Measurements from ENCODE around the gene COQ6.
"Not testable (repeated sequence)": the region's sequence is repeated elsewhere in the genome, so short reads cannot be mapped to it uniquely, and the experiment has no call there.

COQ6 gene

GRCh38 chr14:73976125-73976524 is 26.0 kb downstream of the COQ6 start:
- Histone ChIP-seq H3K4me1 (ENCODE audit: control insufficient read depth, insufficient read depth, low read length) (no peaks in the 10 kb centered on the region), H3K27me3 (ENCODE audit: control insufficient read depth, insufficient read depth, low read length, poor library complexity, severe bottlenecking) (no peaks in the 10 kb centered on the region), H3K27ac (ENCODE audit: insufficient read depth, low read depth, low read length, poor library complexity, severe bottlenecking) (no peak overlapping the region), H3K4me3 (ENCODE audit: insufficient read depth, low read depth, low read length) (no peak overlapping the region), H3K9me3 (ENCODE audit: control insufficient read depth, low read length) (no peaks in the 10 kb centered on the region), H3K36me3 (ENCODE audit: control insufficient read depth, insufficient read depth, low read length) (no peaks in the 10 kb centered on the region)
- WGBS, 2 experiments, result 93 to 97% methylated on average over 6 of the region's 6 CpGs

DNA sequence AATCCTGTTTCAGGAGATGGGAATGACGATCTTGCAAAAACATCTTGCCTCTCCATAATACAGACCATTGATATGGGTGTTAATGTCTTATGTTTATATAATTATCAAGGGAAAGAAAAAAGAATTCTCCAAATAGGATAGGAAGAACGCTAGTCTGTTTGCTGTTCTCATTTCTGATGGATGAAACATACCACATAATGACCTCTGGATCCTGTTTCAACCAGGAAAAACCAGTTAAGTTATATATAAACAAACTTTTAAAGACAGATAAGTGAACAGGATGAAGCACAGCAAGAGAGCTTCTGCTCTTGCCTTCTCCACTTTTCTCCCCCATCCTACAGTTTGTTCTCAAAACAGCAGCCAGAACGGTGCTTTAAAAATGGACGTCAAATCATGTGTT is 27.8 kb downstream of the COQ6 start:
- no peaks in the 10 kb centered on the region for H3K9me3 ChIP-seq (ENCODE audit: control insufficient read depth, low read length)
- H3K4me3 ChIP-seq (ENCODE audit: insufficient read depth, low read depth, low read length), result no peak overlapping the region
- no peak overlapping the region for H3K27ac ChIP-seq (ENCODE audit: insufficient read depth, low read depth, low read length, poor library complexity, severe bottlenecking)
- H3K4me1 ChIP-seq (ENCODE audit: control insufficient read depth, insufficient read depth, low read length), result no peaks in the 10 kb centered on the region
- H3K36me3 ChIP-seq (ENCODE audit: control insufficient read depth, insufficient read depth, low read length), result no peaks in the 10 kb centered on the region
- 92 to 94% methylated on average over 2 to 4 of the region's 4 CpGs for WGBS, 2 experiments
- H3K27me3 ChIP-seq (ENCODE audit: control insufficient read depth, insufficient read depth, low read length, poor library complexity, severe bottlenecking), result no peaks in the 10 kb centered on the region

DNA sequence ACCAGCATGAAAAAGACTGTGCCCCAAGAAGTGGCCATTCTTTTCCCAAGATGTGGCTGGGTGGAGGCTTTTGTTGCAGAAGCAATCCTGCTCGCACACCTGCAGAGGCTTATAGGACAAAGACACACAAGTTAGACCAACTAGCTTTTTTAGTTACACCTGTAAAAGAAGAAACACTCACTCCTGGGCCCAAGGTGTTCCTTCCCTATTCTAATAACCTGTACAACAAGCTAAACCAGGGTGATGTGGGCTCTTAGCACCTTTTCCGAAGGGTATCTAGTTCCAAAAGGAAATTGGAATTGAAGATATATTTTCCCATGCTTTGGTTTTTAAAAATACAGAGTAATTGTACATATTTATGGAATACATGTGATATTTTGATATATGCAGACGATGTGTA is 38.0 kb downstream of the COQ6 start:
- no peaks in the 10 kb centered on the region for H3K27me3 ChIP-seq (ENCODE audit: control insufficient read depth, insufficient read depth, low read length, poor library complexity, severe bottlenecking)
- peaks cover 20% of the 10 kb centered on the region for H3K36me3 ChIP-seq (ENCODE audit: control insufficient read depth, insufficient read depth, low read length)
- WGBS, 2 experiments, result 96 to 100% methylated on average over 1 to 2 of the region's 3 CpGs
- no peak overlapping the region for H3K4me3 ChIP-seq (ENCODE audit: insufficient read depth, low read depth, low read length)
- no peaks in the 10 kb centered on the region for H3K4me1 ChIP-seq (ENCODE audit: control insufficient read depth, insufficient read depth, low read length)
- no peaks in the 10 kb centered on the region for H3K9me3 ChIP-seq (ENCODE audit: control insufficient read depth, low read length)
- no peak overlapping the region for H3K27ac ChIP-seq (ENCODE audit: insufficient read depth, low read depth, low read length, poor library complexity, severe bottlenecking)

DNA sequence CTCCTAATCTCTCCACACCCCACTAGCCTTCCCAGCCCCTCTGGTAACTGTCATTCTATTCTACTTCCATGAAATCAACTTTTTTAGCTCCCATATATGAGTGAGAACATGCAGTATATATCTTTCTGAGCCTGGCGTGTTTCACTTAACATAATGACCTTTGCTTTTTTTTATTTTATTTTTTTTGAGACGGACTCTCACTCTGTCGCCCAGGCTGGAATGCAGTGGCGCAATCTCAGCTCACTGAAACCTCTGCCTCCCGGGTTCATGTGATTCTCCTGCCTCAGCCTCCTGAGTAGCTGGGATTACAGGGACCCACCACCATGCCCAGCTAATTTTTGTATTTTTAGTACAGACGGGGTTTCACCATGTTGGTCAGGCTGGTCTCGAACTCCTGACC is 38.6 kb downstream of the COQ6 start:
- not testable (repeated sequence) for H3K27ac ChIP-seq (ENCODE audit: insufficient read depth, low read depth, low read length, poor library complexity, severe bottlenecking); H3K4me3 ChIP-seq (ENCODE audit: insufficient read depth, low read depth, low read length); H3K9me3 ChIP-seq (ENCODE audit: control insufficient read depth, low read length); H3K27me3 ChIP-seq (ENCODE audit: control insufficient read depth, insufficient read depth, low read length, poor library complexity, severe bottlenecking); H3K4me1 ChIP-seq (ENCODE audit: control insufficient read depth, insufficient read depth, low read length)
- 91 to 98% methylated on average over 7 of the region's 7 CpGs for WGBS, 2 experiments
- peaks cover 20% of the 10 kb centered on the region for H3K36me3 ChIP-seq (ENCODE audit: control insufficient read depth, insufficient read depth, low read length)

GRCh38 chr14:73991092-73991491 is 41.0 kb downstream of the COQ6 start:
- 78 to 81% methylated on average over 4 of the region's 4 CpGs for WGBS, 2 experiments
- Histone ChIP-seq H3K4me3 (ENCODE audit: insufficient read depth, low read depth, low read length) (no peak overlapping the region), H3K27me3 (ENCODE audit: control insufficient read depth, insufficient read depth, low read length, poor library complexity, severe bottlenecking) (no peaks in the 10 kb centered on the region), H3K27ac (ENCODE audit: insufficient read depth, low read depth, low read length, poor library complexity, severe bottlenecking) (no peak overlapping the region), H3K4me1 (ENCODE audit: control insufficient read depth, insufficient read depth, low read length) (no peaks in the 10 kb centered on the region), H3K9me3 (ENCODE audit: control insufficient read depth, low read length) (no peaks in the 10 kb centered on the region), H3K36me3 (ENCODE audit: control insufficient read depth, insufficient read depth, low read length) (peaks cover 19% of the 10 kb centered on the region)

GRCh38 chr14:73994926-73995325 is 44.8 kb downstream of the COQ6 start:
- H3K27ac ChIP-seq (ENCODE audit: insufficient read depth, low read depth, low read length, poor library complexity, severe bottlenecking); H3K4me1 ChIP-seq (ENCODE audit: control insufficient read depth, insufficient read depth, low read length); H3K9me3 ChIP-seq (ENCODE audit: control insufficient read depth, low read length); H3K27me3 ChIP-seq (ENCODE audit: control insufficient read depth, insufficient read depth, low read length, poor library complexity, severe bottlenecking); H3K36me3 ChIP-seq (ENCODE audit: control insufficient read depth, insufficient read depth, low read length); H3K4me3 ChIP-seq (ENCODE audit: insufficient read depth, low read depth, low read length): not testable (repeated sequence)
- WGBS, 2 experiments, result 96% methylated on average over 7 of the region's 7 CpGs

DNA sequence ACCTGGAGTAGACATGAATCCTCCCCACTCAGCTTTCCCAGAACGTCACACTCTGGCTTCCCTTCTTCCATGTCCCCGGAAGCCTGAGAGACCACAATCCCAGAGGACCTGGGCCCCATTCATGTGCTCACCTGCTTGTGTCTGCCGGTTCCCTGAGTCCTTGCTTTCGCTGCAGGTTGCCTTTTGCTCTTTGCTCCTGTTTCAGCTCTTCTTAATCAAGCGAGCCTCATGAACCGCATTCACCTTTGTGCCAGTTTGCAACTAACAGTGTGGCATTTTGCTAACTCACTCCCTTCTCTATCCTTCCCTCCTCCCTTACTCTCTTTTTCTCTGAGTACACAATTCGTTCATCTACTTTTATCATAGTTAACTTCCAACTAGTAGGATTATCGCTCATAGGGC is 45.9 kb downstream of the COQ6 start:
- H3K4me3 ChIP-seq (ENCODE audit: insufficient read depth, low read depth, low read length), result no peak overlapping the region
- no peaks in the 10 kb centered on the region for H3K27me3 ChIP-seq (ENCODE audit: control insufficient read depth, insufficient read depth, low read length, poor library complexity, severe bottlenecking)
- no peaks in the 10 kb centered on the region for H3K9me3 ChIP-seq (ENCODE audit: control insufficient read depth, low read length)
- no peaks in the 10 kb centered on the region for H3K4me1 ChIP-seq (ENCODE audit: control insufficient read depth, insufficient read depth, low read length)
- H3K36me3 ChIP-seq (ENCODE audit: control insufficient read depth, insufficient read depth, low read length), result no peaks in the 10 kb centered on the region
- 90 to 96% methylated on average over 8 of the region's 8 CpGs for WGBS, 2 experiments
- H3K27ac ChIP-seq (ENCODE audit: insufficient read depth, low read depth, low read length, poor library complexity, severe bottlenecking), result no peak overlapping the region

DNA sequence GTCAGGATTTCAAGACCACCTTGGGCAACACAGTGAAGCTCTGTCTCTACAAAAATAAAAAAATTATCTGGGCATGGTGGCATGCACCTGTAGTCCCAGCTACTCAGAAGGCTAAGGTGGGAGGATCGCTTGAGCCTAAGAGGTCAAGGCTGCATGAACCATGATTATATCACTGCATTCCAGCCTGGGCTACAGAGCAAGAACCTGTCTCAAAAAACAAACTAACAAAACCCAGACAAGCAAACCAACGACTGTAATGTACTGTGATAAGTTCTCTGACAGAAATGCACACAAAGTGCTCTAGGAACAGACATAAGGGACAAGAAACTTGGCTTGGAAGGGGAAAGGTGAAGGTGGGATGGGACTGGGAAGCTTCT is 46.6 kb downstream of the COQ6 start:
- Histone ChIP-seq H3K27me3 (ENCODE audit: control insufficient read depth, insufficient read depth, low read length, poor library complexity, severe bottlenecking) (no peaks in the 10 kb centered on the region), H3K4me1 (ENCODE audit: control insufficient read depth, insufficient read depth, low read length) (no peaks in the 10 kb centered on the region), H3K9me3 (ENCODE audit: control insufficient read depth, low read length) (no peaks in the 10 kb centered on the region), H3K36me3 (ENCODE audit: control insufficient read depth, insufficient read depth, low read length) (no peaks in the 10 kb centered on the region), H3K27ac (ENCODE audit: insufficient read depth, low read depth, low read length, poor library complexity, severe bottlenecking) (no peak overlapping the region), H3K4me3 (ENCODE audit: insufficient read depth, low read depth, low read length) (no peak overlapping the region)
- 89 to 96% methylated on average over 2 of the region's 2 CpGs for WGBS, 2 experiments

GRCh38 chr14:73997108-73997943 is 47.2 kb downstream of the COQ6 start:
- no peak overlapping the region for H3K27ac ChIP-seq (ENCODE audit: insufficient read depth, low read depth, low read length, poor library complexity, severe bottlenecking)
- H3K9me3 ChIP-seq (ENCODE audit: control insufficient read depth, low read length), result no peaks in the 10 kb centered on the region
- WGBS, 2 experiments, result 86 to 92% methylated on average over 1 of the region's 1 CpG
- no peaks in the 10 kb centered on the region for H3K4me1 ChIP-seq (ENCODE audit: control insufficient read depth, insufficient read depth, low read length)
- no peaks in the 10 kb centered on the region for H3K36me3 ChIP-seq (ENCODE audit: control insufficient read depth, insufficient read depth, low read length)
- H3K4me3 ChIP-seq (ENCODE audit: insufficient read depth, low read depth, low read length), result no peak overlapping the region
- no peaks in the 10 kb centered on the region for H3K27me3 ChIP-seq (ENCODE audit: control insufficient read depth, insufficient read depth, low read length, poor library complexity, severe bottlenecking)

- H3K4me3 ChIP-seq (ENCODE audit: insufficient read depth, low read depth, low read length), result no peak overlapping the region
- no peaks in the 10 kb centered on the region for H3K36me3 ChIP-seq (ENCODE audit: control insufficient read depth, insufficient read depth, low read length)
- WGBS, 2 experiments, result 93 to 94% methylated on average over 7 of the region's 7 CpGs
- H3K27me3 ChIP-seq (ENCODE audit: control insufficient read depth, insufficient read depth, low read length, poor library complexity, severe bottlenecking), result no peaks in the 10 kb centered on the region
- no peaks in the 10 kb centered on the region for H3K4me1 ChIP-seq (ENCODE audit: control insufficient read depth, insufficient read depth, low read length)
- no peak overlapping the region for H3K27ac ChIP-seq (ENCODE audit: insufficient read depth, low read depth, low read length, poor library complexity, severe bottlenecking)
- H3K9me3 ChIP-seq (ENCODE audit: control insufficient read depth, low read length), result no peaks in the 10 kb centered on the region
Measured at GRCh38 chr14:73997944-73998447, 47.9 kb downstream of the COQ6 start.

Measured in ectodermal cell (in vitro differentiated cells).